NOMO-1 (cell line): ENCODE data around the gene ATF7.
"Not testable (repeated sequence)": the region's sequence is repeated elsewhere in the genome, so short reads cannot be mapped to it uniquely, and the experiment has no call there.

Experiments
- DNase-seq, 2 experiments: peaks; one replicate each; lab custom pipeline; 2025; ENCODE audit not compliant: unreplicated experiment in 2 of 2; lab: John Stamatoyannopoulos, UW

The ATF7 gene

DNA sequence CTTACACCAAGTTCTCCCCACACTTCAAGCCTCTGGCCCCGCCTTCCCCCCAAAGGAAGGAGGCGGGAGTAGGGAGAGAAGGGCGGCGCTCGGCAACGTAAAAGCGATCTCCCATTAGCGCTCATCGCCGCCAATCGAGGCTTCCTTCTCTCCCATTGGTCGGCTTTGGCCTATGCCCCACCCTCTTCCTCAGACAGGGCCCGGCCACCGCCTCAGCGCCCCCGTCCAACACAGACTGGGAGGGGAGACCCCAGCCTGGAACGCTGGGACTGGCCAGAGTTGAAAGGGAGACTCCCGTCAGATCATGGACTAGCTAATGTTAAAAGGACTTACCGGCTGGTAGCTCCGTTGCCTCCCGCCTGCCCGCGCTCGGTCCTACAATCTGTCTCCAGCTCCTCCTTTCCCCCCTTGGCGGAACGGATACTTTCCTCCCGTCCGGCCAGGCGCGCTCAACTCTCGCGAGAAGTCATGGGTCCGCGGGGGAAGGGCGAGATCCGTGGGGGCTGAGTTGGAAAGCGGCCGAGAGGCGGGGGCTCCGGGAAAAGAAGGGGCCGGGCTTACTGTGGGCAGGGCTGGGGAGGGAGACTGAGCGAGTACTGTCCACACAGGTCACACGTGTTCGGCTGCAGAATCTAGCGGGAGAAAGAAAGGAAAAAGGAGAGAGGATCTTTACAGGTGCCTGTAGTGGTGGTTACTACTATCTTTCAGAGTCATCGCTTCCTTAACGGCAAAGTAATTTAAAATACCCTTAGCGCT lies at the start of gene ATF7:
Gene ATF7, minus strand, starts transcription at position 437 of the 756 bp plus-strand sequence. CDS start 25,382 bp downstream, outside the sequence.
- DNase-seq, result peak; percentile 93 to 94

DNA sequence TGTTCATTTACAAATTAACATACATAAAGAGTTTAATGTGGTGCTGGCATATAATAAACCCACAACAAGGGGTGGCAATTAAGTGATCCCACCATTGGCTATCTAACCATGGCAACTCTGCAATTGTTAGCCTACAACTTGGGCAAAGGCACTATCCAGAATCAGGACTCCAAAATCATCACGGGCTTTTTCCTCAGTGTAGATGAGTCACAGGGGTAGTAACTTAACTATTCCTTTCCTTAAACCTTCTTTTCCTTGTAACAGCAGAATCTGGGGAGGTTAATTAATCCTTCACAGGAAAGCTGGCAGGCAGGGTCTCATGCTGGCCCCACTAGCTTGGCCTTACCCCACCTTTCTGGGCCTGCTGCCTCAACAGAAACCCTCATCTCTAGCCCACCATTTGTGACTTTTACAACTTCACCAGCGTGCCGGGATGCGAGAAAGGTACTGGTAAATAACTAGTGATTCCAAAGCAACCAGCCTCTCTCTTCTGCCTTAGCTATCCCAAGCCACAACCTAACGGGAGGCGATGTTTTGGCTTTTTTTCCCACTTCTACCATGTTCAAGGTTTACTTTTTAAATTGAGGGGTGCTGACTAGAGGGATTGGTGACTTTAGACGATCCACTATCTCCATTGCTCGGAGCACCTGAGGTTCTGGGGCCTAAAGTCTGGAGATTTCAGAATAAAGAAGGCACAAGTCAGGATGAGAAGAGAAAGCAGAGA lies 49.0 kb upstream of the ATF7 start:
- DNase-seq, result no peak

DNA sequence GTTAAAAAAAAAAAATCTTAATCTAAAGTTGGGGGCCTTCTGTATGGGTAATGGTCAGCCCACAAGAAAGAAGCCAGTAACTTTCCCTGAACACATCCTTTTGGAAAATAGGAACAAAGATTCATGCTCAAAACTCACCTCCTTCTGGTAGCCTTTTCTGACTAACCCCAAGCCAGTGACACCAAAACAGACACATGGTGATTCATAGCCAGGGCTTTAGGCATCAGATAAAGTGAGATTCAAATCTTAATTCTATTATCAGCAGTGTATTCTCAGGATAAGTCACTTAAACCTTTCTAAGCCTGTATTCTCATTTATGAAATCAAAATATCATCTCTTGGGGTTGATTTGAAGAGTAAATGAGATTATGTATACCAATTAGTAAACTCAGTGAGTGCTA lies 44.8 kb upstream of the ATF7 start:
- DNase-seq, result no peak

DNA sequence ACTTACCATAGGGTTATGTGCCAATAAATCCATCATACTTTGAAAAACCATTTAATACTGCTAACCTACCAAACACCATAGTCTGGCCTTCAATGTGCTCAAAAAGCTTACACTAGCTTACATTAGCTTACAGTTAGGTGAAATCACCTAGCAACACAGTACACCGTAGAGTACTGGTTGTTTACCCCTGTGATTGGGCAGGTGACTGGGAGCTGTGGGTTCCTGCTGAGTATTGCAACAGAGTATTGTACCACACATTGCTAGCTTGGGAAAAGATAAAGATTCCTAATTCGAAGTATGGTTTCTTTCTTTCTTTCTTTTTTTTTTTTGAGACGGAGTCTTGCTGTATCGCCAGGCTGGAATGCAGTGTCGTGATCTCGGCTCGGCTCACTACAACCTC lies 44.1 kb upstream of the ATF7 start:
- DNase-seq, result no peak

DNA sequence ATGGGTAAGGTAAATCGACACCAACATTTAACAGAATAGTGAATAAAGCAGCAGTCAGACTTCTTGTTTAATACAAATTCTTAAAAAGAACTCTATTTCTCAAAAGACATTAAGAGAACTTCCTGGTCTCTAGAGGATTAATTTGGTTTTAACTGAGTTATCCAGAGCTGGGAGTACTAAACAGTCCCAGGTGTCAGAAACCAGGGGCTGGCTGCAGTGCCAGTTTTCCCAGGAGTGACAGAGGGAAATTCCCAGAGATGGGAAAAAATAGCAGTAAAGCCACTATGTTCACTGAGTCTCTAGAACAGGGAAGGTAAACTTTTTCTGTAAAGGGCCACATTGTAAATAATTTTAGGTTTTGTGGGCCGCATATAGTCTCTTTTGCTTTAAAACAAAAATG lies 40.9 kb upstream of the ATF7 start:
- DNase-seq, result no peak

DNA sequence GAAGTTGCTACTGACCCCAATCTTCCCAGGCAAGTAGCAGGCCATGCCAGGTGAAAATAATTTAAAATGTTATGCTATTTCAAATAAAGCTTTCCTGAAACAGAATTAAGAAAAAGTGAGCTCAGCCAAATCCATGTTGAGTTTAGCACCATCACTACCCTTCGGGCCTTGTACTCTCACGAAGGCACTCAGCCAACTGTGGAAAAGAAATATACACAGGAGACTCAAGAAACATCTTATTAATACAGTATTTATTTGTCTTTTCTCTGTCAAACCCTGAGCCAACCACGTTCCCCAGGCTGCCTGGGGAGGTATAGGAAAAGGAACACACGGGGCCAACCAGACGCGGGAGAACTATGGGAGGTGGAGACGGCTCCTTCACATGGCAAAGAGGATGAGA lies 38.8 kb upstream of the ATF7 start:
- DNase-seq, result no peak

DNA sequence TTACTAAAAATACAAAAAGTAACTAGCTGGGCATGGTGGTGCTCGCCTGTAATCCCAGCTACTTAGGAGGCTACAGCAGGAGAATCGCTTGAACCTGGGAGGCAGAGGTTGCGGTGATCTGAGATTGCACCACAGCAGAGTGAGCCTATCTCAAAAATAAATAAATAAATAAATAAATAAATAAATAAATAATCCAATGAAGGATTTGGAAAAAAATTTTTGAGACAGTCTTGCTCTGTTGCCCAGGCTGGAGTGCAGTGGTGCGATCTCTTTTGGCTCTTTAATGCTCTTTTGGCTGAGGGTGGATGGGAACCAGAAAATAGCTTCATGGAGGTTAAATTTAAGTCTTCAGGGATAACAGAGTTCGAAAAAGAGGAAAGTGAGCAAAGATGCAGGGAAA lies 38.0 kb upstream of the ATF7 start:
- DNase-seq, result no peak

DNA sequence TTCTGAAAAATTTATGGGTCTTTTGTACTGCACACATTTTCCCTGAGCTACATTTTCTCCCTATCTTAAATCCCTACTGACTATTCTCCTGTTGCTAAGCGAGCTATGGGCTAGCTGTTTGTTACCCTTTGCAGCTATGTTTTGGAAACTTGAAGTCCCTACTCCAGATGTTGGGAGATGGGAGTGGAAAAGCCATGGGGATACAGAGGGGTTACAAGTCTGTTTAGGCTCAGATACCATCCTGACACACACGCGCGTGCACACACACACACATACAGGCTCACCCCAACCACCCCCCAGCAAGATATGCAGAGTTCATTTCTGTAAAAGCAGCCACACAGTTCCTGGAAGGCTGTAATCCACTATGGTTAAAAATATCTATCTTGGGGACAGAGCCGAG lies 33.9 kb upstream of the ATF7 start:
- no peak for DNase-seq

DNA sequence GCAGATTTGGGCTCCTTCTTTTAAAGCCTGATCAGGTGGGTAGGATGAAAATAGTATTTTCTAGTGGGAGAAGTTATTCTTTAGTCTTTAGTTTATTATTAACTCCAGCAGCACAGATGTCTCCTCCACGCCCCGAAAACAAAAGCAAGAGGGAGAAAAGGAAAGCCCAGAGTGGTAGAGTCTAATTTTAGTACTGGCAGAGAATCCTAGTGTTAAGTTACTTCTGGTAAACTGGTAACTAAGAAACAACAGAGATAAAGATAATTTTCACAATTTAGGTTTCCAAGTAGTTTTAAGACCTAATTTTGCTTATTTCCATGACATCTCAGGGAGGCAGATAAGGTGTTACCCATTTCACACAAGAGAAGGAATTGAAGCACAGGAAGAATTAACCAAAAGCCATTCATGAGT lies 33.4 kb upstream of the ATF7 start:
- no peak for DNase-seq

DNA sequence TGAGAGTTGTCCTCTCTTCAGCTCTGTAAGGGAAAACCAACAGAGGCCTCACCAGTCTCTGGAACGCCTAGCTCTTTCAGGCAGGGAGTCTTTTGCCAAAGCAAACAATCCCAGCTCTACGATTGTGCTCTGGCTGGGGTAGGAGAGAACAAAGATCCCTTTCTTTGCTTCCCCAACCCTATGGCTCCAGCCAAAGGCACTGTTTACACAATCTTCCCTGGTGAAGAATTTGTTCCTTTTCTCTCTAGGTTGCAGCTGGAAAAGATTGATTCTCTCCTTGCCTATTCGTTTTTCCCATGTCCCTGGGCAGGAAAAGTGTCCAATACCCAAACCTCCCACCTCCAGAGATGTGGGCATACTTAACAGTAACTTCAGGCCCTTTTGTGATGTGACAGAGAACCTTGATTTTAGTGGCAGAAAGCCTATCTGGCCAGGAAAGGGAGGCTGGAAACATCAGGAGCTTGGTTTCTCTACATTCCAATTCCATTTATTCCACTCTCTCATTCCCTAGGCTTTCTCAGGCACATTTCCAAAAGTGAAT lies 32.9 kb upstream of the ATF7 start:
- DNase-seq, result no peak

DNA sequence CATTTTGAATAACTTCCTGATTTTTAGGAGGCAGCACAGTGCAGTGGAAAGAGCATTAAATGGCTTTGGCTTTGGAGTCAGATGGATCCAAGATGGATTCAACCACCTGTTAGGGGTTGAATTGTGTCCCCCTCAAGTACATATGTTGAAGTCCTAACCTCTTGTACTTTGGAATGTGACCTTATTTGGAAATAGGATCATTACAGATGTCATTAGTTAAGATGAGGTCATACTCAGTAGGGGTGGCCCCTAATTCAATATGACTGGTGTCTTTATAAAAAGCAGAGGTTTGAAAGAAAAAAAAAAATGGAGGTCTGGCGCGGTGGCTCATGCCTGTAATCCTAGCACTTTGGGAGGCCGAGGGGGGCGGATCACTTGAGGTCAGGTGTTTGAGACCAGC lies 30.9 kb upstream of the ATF7 start:
- DNase-seq, result no peak

DNA sequence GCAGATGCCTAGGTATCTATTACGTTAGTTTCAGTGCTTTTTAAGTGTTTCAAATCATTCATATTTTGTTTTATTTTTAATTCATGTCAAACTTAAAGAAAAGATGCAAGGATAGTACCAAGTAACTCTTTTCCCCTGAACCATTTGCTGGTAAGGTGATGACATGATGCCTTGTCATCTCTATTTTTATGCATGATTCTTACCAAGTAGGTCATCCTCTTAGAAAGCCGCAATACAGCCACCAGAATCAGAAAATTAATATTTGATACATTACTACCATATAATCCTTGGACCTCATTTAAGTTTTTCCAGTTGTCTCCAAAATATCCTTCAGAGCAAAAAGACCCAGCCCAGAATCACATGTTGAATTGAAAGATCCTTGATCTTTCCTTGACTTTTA lies 27.4 kb upstream of the ATF7 start:
- DNase-seq, result no peak

DNA sequence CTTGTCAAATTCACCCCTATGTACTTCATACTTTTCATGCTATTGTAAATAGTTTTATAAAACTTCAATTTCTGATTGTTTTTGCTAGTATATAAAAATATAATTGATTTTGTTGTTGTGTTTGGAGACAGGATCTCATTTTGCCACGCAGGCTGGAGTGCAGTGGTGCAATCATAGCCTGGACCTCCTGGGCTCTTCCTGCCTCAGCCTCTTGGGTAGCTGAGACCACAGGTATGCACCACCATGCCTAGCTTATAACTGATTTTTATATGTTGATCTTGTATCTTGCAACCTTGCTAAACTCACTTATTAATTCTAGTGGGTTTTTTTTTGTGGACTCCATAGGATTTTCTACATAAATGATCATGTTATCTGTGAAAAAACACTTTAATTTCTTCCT lies 26.2 kb upstream of the ATF7 start:
- no peak for DNase-seq

DNA sequence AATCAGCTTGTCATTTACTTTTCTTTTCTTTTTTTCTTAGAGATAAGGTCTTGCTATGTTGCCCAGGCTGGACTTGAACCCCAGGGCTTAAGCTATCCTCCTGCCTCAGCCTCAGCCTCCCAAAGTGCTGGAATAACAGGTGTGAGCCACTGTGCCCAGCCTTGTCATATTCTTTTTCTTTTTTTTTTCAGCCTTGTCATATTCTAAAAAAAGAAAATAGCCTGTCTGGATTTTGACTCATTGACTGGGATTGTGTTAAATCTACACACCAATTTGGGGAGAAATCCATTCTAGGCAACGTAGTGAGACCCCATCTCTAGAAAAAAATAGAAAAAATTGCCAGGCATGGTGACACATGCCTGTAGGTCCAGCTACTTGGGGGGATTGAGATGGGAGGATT lies 25.6 kb upstream of the ATF7 start:
- DNase-seq, result no peak

DNA sequence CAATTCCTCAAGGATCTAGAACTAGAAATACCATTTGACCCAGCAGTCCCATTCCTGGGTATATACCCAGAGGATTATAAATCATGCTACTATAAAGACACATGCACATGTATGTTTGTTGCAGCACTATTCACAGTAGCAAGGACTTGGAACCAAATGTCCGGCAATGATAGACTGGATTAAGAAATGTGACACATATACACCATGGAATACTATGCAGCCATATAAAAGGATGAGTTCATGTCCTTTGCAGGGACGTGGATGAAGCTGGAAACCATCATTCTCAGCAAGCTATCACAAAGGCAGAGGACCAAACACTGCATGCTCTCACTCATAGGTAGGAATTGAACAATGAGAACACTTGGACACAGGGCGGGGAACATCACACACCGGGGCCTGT lies 20.1 kb upstream of the ATF7 start:
- DNase-seq, result not testable (repeated sequence)

DNA sequence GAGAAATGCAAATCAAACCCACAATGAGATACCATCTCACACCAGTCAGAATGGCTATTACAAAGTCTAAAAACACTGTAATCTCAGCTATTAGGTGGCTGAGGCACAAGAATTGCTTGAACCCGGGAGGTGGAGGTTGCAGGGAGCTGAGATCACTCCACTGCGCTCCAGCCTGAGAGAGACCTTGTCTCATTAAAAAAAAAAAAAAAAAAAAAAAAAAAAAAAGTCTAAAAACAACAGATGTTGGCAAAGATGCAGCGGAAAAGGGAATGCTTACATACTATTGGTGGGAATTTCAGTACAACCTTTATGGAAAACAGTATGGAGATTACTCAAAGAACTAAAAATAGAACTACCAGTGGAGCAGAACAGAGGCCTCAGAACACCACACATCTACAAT lies 19.0 kb upstream of the ATF7 start:
- no peak for DNase-seq

DNA sequence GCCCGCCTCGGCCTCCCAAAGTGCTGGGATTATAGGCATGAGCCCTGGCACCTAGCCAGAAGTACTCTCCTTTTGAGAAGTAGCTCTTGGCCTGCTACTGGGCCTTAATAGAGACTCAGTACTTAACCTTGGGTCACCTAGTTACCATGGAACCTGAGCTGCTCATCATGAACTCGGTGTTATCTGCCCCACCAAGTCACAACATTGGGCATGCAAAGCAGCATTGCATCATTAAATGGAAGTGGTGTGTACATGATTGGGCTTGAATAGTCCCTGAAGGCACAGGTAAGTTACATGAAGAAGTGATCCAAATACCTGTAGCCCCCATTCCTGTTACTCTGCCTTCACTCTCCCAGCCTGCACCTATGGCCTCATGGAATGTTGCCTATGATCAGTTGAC lies 18.0 kb upstream of the ATF7 start:
- DNase-seq, result no peak

DNA sequence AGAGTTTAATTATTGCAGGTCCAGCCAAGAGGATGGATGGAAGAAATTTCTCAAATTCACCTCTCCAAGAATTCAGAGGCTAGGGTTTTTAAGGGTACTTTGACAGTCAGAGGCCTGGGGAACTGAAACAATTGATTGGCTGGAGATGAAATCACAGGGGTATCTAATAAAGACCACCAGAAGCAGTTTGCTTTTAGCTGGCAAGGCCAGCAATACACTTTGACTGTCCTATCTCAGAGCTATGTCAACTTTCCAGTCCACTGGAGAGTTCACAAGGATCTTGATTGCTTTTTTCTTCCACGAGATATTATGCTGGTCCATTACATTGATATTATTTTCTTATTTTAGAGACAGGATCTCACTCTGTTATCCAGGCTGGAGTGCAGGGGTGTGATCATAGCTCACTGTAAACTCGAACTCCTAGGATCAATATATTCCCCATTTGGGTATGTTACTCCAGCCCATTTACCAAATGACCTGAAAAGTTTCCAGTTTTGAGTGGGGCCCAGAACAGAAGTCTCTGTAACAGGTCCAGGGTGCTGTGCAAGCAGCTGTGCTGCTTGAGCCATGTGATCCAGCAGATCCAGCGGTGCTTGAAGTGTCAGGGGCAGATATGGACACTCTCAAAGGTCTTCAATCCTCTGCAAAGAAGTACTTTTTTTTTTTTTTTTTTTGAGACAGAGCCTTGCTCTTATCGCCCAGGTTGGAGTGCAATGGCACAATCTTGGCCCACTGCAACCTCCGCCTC lies 17.2 kb upstream of the ATF7 start:
- DNase-seq, result no peak

DNA sequence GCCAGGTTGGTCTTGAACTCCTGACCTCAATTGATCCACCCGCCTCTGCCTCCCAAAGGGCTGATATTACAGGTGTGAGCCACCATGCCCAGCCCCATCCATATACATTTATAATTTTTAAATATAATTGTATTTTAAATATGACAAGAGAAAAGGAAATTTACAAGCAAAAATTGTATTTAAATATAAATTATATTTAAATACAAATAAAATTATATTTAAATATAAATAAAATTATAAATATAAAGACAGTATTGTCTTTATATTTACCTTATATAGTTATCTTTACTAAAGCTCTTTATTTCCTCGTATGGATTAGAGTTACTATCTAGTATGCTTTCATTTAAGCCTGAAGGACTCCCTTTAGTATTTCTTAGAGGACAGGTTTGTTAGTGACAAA lies 11.9 kb upstream of the ATF7 start:
- DNase-seq, result no peak

DNA sequence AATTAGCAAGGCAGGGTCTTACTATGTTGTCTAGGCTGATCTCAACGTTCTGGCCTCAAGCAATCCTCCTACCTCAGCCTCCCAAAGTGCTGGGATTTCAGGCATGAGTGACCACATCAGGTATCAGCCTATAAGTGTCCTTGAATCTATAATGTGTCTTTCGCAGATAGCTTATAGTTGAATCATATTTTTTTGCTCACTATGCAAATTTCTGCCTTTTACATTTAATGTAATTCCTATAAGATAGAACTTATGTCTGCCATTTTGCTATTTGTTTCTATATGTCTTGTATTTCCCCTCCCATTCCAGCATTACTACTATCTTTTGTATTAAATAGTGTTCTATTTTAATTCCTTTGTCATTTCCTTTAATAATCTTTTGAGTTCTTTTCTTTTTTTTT lies 10.5 kb upstream of the ATF7 start:
- no peak for DNase-seq

DNA sequence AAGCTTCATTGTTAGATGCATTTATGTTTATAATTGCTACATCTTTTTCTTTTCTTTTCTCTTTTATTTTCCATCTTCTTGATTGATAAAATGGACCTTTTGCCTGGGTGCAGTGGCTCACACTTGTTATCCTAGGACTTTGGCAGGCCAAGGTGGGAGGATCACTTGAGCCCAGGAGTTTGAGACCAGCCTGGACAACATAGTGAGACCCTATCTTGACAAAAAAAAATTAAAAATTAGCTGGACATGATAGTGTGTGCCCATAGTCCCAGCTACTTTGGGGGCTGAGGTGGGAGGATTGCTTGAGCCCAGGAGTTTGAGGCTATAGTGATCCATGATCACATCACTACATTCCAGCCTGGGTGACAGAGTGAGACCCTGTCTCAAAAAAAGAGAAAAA lies 9.5 kb upstream of the ATF7 start:
- DNase-seq, result not testable (repeated sequence)

DNA sequence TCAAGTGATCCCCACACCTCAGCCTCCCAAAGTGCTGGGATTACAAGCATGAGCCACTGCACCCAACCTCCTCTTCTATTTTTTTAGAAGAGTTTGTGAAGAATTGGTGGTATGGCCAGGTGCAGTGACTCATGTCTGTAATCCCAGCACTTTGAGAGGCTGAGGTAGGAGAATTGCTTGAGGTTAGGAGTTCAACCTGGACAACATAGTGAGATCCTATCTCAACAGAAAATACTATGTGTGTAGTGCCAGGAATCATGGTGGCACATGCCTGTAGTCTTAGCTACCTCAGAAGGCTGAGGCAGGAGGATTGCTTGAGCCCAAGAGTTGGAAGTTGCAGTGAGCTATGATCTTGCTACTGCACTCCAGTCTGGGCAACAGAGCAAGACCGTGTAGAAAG lies 5.5 kb upstream of the ATF7 start:
- DNase-seq, result no peak
